Body of pancreas (tissue), 4 donors: Measurements from ENCODE around the gene MYO7B. TPM values are rescaled to one million over a fixed set of nuclear protein-coding genes. Genes with fewer than 3 reads are reported as not detected.
"Not testable (repeated sequence)": the region's sequence is repeated elsewhere in the genome, so short reads cannot be mapped to it uniquely, and the experiment has no call there.

Source experiments
- ATAC-seq: fragments of 150-250 bp; one replicate; pipeline ENCODE4 v1.9.1; 2016
- DNase-seq, 4 donors: peaks; one replicate each; pipeline ENCODE4 v3.0.0-alpha.2; 2019
- H3K27ac ChIP-seq, 4 donors: fragments of 200-600 bp; sonication (generic); 1 replicate in 3 of 4; 2 replicates in 1 of 4; pipeline versions ENCODE4 v1.5.1 to v1.6.1; 2016 to 2019; ENCODE audit warnings: mild to moderate bottlenecking in 1 of 4, mixed read lengths in 1 of 4, moderate library complexity in 1 of 4
- H3K27me3 ChIP-seq, 2 donors: fragments of 200-600 bp; sonication (generic); one replicate each; pipeline ENCODE4 v1.6.0; 2016; ENCODE audit warnings: mild to moderate bottlenecking in 1 of 2
- H3K36me3 ChIP-seq, 2 donors: fragments of 200-600 bp; sonication (generic); replicated peaks in 1 of 2; 2 replicates each; pipeline ENCODE4 v1.5.1; 2016; ENCODE audit warnings: low read depth in 2 of 2; ENCODE audit not compliant: insufficient read depth in 1 of 2
- H3K4me1 ChIP-seq: fragments of 200-600 bp; sonication (generic); one replicate; pipeline ENCODE4 v1.6.0; 2016
- H3K4me3 ChIP-seq, 2 donors: fragments of 200-600 bp; sonication (generic); 1 replicate in 1 of 2; 2 replicates in 1 of 2; pipeline ENCODE4 v1.5.1; 2016 to 2019
- H3K9me3 ChIP-seq, 3 donors: fragments of 200-600 bp; sonication (generic); 1 replicate in 2 of 3; 2 replicates in 1 of 3; pipeline ENCODE4 v1.5.1; 2016
- POLR2A ChIP-seq, 3 donors: fragments of 450-650 bp; IDR thresholded peaks; one replicate each; pipeline ENCODE4 v1.6.1; 2016; ENCODE audit warnings: antibody characterized with exemption in 3 of 3, mild to moderate bottlenecking in 2 of 3
- WGBS, 2 donors: methylation state at CpG; one replicate each; pipeline ENCODE4 v1.1.5; 2017; 5-methylcytosine and 5-hydroxymethylcytosine counted together
- intact Hi-C: fragments of 100-400 bp; cut with DNase I; formaldehyde crosslinking; loops from one replicate; pipeline ENCODE4 v1.15.1; 2023
- total RNA-seq, 2 donors: library from RNA; depleted of rRNA; stranded (reverse); fragments of >200 nt; gene quantifications; one replicate each; pipeline ENCODE4 v1.1.0, GENCODE V29; 2016
- TF ChIP-seq, protein P1 (sequence below), 7 experiments: fragments of 450-650 bp in 4 of 7; fragments of 200-600 bp in 3 of 7; sonication (generic) in 3 of 7; IDR thresholded peaks; one replicate each; pipeline ENCODE4 v1.5.1; 2016 to 2019; ENCODE audit warnings: antibody characterized with exemption in 7 of 7

Gene MYO7B
- total RNA-seq, 2 donors from 2014 or later = 0.33 to 1.8 TPM

DNA sequence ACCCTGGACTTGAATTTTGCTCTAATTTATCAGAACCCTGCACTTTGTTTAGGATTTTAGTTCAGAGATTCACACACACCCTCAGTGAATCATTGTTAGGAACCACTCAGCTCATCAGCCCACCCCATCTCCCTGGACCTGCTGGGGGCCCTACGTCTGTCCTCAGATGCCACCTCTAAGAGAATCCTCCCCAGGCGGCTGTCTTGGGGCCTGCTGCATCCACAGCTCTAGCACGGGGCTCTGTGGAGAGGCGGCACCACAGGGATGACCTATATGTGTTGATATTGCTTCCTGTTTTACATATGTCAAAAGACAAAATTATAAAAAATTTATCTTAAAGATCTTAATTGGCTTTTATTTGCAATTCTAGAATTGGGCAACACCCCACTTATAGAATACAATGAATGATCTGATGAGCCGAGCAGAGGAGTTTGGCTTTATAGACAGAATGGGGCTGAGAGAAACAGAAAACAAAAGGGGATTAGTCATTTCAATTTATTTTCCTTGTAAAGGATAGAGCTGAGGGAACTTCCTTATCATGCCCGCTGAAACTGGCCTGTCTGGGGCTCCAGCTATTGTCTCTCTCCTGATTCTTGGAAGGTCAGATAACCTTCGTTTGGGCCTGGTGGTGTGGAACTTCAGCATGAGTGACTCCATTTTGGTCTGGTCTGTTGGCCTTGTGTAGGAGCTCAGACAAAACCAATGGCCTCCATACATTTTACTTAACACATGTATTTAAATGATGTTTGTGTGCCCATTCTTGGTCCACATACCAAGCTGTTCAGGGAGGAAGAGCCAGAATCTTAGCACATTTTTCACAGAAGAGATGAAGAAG lies 1.4 kb downstream of the MYO7B start:
- TF ChIP-seq POLR2A (IDR thresholded peaks at IDR 0.05) = no peak
- TF ChIP-seq, protein P1, sequence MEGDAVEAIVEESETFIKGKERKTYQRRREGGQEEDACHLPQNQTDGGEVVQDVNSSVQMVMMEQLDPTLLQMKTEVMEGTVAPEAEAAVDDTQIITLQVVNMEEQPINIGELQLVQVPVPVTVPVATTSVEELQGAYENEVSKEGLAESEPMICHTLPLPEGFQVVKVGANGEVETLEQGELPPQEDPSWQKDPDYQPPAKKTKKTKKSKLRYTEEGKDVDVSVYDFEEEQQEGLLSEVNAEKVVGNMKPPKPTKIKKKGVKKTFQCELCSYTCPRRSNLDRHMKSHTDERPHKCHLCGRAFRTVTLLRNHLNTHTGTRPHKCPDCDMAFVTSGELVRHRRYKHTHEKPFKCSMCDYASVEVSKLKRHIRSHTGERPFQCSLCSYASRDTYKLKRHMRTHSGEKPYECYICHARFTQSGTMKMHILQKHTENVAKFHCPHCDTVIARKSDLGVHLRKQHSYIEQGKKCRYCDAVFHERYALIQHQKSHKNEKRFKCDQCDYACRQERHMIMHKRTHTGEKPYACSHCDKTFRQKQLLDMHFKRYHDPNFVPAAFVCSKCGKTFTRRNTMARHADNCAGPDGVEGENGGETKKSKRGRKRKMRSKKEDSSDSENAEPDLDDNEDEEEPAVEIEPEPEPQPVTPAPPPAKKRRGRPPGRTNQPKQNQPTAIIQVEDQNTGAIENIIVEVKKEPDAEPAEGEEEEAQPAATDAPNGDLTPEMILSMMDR (IDR thresholded peaks at IDR 0.05) = no peak
- no peak overlapping the region for H3K27ac ChIP-seq
- 67 to 69% methylated on average over 7 of the region's 7 CpGs for WGBS, 2 donors
- intact Hi-C loops = no loop called here
- no peaks in the 10 kb centered on the region for H3K9me3 ChIP-seq
- ATAC-seq (no peak), DNase-seq (no peak)
- H3K4me1 ChIP-seq = no peaks in the 10 kb centered on the region
- H3K27me3 ChIP-seq = no peaks in the 10 kb centered on the region
- no peak overlapping the region for H3K4me3 ChIP-seq
- H3K36me3 ChIP-seq = no peaks in the 10 kb centered on the region

DNA sequence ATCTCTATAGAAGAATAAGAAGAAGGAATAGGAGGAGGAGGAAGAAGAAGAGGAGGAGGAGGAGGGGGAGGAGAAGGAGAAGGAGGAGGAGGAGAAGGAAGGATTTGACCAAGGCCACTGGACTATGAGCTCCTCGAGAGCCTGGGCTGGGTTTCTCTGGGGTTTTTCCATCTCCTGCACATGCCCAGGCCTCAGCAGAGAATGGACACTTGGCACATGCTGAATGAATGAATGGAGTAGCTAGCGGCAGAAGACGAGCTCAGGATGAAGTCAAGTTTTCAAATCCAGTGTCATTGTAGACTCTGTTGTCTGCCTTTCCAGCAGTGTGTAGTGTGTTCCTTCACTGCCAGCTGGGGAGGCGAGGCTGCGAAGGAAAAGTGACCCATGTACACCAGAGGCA lies 2.2 kb downstream of the MYO7B start:
- ATAC-seq (no peak), DNase-seq (no peak)
- Histone ChIP-seq H3K27ac (no peak overlapping the region), H3K27me3 (no peaks in the 10 kb centered on the region), H3K4me3 (no peak overlapping the region), H3K9me3 (no peaks in the 10 kb centered on the region), H3K36me3 (no peaks in the 10 kb centered on the region), H3K4me1 (peaks cover under 1% of the 10 kb centered on the region)
- intact Hi-C loops = no loop called here
- no peak for TF ChIP-seq POLR2A (IDR thresholded peaks at IDR 0.05)
- TF ChIP-seq, protein P1 (IDR thresholded peaks at IDR 0.05) = no peak
- 74 to 82% methylated on average over 5 of the region's 5 CpGs for WGBS, 2 donors

DNA sequence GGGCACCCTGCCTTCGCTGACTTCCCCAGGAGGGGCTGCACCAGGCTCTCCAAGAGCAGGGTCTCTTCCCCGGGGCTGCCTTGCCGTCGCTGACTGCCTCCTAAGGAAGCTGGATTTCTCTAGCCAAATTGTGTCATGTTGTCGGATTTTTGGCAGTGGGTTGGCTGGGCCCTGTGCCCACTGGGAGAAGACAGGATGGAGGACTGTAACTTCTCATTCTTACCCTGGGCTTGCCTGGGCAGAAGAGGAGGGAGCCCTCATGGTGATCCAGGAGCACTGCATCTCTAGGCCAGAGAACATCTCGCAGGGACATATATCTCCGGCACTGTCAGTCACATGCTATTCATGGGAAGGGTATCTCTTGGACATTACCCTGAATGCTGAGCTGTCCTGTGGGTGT lies 6.3 kb downstream of the MYO7B start:
- no peak for TF ChIP-seq POLR2A (IDR thresholded peaks at IDR 0.05)
- TF ChIP-seq, protein P1 (IDR thresholded peaks at IDR 0.05) = no peak
- 68 to 69% methylated on average over 7 of the region's 7 CpGs for WGBS, 2 donors
- H3K27ac ChIP-seq = no peak overlapping the region
- H3K36me3 ChIP-seq = no peaks in the 10 kb centered on the region
- DNase-seq (no peak), ATAC-seq (no peak)
- intact Hi-C loops = no loop called here
- no peak overlapping the region for H3K4me3 ChIP-seq
- H3K4me1 ChIP-seq = peaks cover 7% of the 10 kb centered on the region
- no peaks in the 10 kb centered on the region for H3K9me3 ChIP-seq
- no peaks in the 10 kb centered on the region for H3K27me3 ChIP-seq

DNA sequence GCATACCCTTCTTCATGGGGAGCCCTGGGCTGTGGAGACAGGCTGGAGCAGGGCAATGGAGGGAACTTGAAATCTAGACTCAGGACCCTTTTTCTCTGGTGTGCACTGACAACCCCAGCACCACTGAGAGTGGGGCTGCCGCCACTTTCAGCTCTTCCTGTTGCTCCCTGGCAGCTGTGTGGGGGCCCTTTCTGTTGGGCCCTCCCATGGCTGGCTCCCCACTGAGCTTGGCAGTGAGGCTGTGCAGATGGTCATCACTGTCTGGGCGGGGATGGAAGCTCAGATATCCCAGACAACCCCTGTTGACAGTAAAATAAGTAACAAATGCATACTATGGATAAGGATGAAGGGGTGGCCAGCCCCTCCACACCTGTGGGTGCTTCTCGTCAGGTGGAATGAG lies 6.7 kb downstream of the MYO7B start:
- no peaks in the 10 kb centered on the region for H3K27me3 ChIP-seq
- H3K4me1 ChIP-seq = peaks cover 7% of the 10 kb centered on the region
- ATAC-seq (no peak), DNase-seq (no peak)
- no peak overlapping the region for H3K4me3 ChIP-seq
- H3K27ac ChIP-seq = no peak overlapping the region
- H3K9me3 ChIP-seq = no peaks in the 10 kb centered on the region
- no peak for TF ChIP-seq POLR2A (IDR thresholded peaks at IDR 0.05)
- TF ChIP-seq, protein P1 (IDR thresholded peaks at IDR 0.05) = no peak
- intact Hi-C loops = no loop called here
- WGBS, 2 donors = 84 to 95% methylated on average over 2 to 3 of the region's 3 CpGs
- H3K36me3 ChIP-seq = no peaks in the 10 kb centered on the region

DNA sequence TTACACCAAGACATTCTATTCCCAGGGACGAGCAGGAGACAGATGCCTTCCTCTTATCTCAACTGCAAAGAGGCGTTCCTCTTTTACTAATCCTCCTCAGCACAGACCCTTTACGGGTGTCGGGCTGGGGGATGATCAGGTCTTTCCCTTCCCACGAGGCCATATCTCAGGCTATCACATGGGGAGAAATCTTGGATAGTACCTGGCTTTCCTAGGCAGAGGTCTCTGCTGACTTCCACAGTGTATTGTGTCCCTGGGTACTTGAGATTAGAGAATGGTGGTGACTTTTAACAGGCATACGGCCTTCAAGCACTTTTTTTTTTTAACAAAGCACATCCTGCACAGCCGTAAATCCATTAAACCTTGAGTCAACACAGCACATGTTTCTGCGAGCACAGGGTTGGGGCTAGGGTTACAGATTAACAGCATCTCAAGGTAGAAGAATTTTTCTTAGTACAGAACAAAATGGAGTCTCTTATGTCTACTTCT lies 7.6 kb downstream of the MYO7B start:
- H3K4me1 ChIP-seq, H3K27me3 ChIP-seq, intact Hi-C loops, H3K9me3 ChIP-seq, H3K4me3 ChIP-seq, H3K36me3 ChIP-seq, ATAC-seq: not testable (repeated sequence)
- peak in 1 of 4 donors; percentile 14 for DNase-seq
- 30 to 36% methylated on average over 8 of the region's 8 CpGs for WGBS, 2 donors
- peak overlapping the region in 2 of 4 donors; percentile 34 to 44 for H3K27ac ChIP-seq
